AG10803 (cell line): ENCODE measurements around the gene GBX1.

Source experiments
- DNase-seq: peaks from one replicate; pipeline ENCODE4 v3.0.0; 2010; ENCODE audit warnings: low read depth
- H3K4me3 ChIP-seq: 2 replicates; pipeline ENCODE4 v1.5.1; 2011; ENCODE audit warnings: mild to moderate bottlenecking, low read length, control low read depth
- TF ChIP-seq, protein P1 (sequence below): conservative IDR thresholded peaks from 2 replicates; pipeline ENCODE4 v1.5.1; 2011; ENCODE audit warnings: mild to moderate bottlenecking, low read length, control low read depth, inconsistent platforms

Gene GBX1

DNA sequence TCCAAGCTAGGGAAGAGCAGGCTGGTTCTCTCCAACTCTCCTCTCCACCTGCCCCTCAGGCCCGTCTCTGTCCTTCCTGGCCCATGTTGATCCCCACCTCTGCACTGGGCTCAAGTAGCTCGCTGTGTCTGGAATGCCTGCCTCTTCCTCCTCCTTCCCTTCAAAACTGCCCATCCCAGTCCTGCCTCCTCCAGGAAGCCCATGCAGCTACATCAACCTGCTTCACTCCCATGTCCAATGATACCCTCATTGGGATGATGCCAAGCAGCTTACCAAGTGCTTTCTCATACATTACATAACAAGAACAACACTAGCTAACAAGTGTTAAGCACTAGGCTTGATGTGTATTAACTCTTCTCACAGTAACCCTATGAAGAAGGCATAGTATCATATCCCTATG is 11.3 kb upstream of the GBX1 start:
- DNase-seq: no peak
- no peak overlapping the region for H3K4me3 ChIP-seq
- TF ChIP-seq, protein P1, sequence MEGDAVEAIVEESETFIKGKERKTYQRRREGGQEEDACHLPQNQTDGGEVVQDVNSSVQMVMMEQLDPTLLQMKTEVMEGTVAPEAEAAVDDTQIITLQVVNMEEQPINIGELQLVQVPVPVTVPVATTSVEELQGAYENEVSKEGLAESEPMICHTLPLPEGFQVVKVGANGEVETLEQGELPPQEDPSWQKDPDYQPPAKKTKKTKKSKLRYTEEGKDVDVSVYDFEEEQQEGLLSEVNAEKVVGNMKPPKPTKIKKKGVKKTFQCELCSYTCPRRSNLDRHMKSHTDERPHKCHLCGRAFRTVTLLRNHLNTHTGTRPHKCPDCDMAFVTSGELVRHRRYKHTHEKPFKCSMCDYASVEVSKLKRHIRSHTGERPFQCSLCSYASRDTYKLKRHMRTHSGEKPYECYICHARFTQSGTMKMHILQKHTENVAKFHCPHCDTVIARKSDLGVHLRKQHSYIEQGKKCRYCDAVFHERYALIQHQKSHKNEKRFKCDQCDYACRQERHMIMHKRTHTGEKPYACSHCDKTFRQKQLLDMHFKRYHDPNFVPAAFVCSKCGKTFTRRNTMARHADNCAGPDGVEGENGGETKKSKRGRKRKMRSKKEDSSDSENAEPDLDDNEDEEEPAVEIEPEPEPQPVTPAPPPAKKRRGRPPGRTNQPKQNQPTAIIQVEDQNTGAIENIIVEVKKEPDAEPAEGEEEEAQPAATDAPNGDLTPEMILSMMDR: no peak

DNA sequence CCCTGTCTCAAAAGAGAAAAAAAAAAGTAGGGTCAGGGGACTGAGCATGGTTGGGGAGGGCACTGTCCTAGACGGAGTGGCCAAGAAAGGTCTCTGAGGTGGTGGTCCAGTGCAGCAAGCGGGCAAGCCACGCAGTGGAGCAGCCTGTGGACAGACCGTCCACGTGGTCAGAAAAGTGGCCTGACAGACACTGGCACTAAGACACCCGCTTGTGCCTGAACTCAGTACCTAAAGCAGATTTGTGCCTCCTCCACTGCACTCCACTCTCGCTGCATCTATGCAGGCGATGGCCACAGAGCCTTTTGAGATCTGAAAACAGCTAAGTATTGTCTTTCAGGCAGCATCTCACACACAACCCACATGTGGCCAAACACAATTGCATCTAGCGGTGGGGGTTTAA is 10.7 kb upstream of the GBX1 start:
- DNase-seq: no peak
- no peak overlapping the region for H3K4me3 ChIP-seq
- TF ChIP-seq, protein P1: no peak

DNA sequence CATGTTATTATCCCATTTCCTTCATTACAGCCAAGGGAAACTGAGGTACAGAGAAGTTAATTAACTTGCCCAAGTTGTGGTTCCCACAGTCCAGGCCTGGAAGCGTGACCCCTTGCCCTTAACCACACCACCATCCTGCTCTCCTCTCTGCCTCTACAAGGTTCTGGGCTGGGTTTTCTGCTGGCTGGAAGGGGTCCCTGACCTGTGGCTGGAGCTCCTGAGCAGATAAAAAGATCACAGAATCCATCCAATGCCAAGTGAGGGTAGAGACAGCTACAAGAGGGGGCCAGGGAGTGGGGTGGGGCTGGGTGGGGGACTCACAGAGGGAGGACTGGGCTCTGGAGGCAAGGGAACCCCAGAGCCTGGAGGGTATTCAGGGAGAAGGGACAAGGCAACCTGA is 9.8 kb upstream of the GBX1 start:
- TF ChIP-seq, protein P1: no peak
- DNase-seq: no peak
- no peak overlapping the region for H3K4me3 ChIP-seq

DNA sequence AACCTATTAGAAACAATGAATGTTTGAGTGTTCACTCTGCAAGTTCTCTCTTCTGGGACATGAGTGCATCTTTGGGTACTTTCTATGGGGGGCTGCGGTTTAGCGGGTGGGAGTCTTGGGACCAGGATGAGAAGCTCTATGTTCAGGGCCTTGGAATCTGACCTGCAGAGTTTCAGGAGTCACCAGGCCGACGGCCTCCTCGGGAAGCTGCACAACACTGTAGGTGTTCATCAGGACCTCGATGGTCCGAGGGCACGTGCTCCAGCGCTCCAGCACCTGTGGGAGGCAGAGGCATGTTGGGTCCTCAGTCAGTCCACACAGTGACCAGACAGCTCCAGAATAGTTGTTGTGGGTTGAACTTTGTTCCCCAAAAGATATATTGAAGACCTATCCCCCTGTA is 8.9 kb upstream of the GBX1 start:
- H3K4me3 ChIP-seq: no peak overlapping the region
- TF ChIP-seq, protein P1: no peak
- no peak for DNase-seq

DNA sequence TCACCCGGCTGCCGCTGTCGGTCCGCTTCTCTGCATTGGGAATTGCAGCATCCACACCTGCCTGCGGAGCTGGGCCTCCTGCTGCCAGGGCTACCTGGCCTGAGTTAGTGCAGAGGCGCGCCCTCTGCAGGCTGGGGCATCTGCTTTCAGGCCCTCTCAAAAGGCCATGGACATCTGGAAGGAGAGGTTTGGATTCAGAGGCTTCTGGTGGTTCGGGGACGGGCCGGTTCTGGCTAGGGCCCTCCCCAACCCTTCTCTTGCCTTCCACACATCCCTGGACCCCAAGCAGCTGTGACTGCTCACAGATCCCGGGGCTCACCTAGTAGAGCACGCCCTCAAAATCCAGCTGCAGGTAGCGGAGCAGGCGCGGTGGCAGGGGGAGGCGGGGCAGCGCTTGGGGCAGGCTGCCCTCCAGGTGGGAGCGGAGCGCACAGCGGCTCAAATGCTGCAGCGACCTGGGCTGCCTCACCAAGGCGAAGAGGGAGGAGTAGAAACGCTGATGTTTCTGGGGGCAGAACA is 8.4 kb upstream of the GBX1 start:
- TF ChIP-seq, protein P1: no peak
- DNase-seq: no peak
- no peak overlapping the region for H3K4me3 ChIP-seq

DNA sequence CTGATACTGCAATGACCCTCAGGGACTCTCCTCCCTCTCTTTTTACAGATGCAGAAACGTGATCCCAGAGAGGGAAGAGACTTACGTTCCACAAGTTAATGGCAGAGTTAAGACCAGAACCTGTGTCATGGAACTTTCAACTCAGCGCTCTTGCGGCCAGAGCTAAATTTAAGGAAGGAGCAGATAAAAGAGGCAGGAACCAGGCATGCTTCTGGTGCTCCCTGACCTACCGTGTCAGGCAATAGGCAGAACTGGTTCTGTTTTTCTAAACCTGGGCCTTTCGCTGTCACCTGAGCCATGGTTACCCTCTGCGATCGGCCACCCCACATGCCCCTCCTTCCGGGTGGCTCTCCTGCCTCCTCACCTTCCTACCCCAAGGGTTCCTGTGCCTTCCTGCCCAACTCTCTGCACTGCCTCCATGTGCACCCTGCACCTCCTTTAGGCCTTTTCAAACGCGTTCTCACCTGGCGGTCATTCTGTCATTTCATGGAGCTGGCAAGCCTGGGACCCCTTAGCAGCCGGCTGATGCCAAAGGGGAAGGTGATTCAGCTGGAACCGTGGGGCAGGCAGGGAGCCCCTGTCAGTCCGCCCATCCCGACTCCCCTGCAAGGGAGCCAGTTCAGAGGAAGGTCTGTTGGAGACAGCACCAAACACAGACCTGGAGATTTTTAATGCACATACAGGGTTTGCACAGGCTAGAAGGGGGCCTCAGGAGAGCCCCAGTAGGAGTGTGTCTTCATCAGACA is 7.7 kb upstream of the GBX1 start:
- TF ChIP-seq, protein P1: no peak
- DNase-seq: no peak
- H3K4me3 ChIP-seq: no peak overlapping the region
